Measurements from ENCODE around the gene ZNF318.

- TF ChIP-seq CTCF (IDR thresholded peaks at IDR 0.05) = no peak
- TF ChIP-seq POLR2A (IDR thresholded peaks at IDR 0.05) = no peak
Measured at GRCh38 chr6:43296780-43297497, 72.5 kb downstream of the ZNF318 start.

Data from adrenal gland (tissue), 5 donors.